ES-I3 (cell line): ENCODE measurements around the gene TK1.
A peak's percentile ranks its signal among the peaks of the same experiment; 100 is the strongest.

Experiments
- H3K36me3 ChIP-seq: 2 replicates; pipeline ENCODE4 v1.6.1; 2013; ENCODE audit warnings: mild to moderate bottlenecking, low read length, control low read depth, moderate library complexity; ENCODE audit not compliant: insufficient read depth
- H3K4me1 ChIP-seq: 2 replicates; pipeline ENCODE4 v1.6.1; 2013; ENCODE audit warnings: mild to moderate bottlenecking, control low read depth, low read length; ENCODE audit not compliant: insufficient read depth
- H3K9ac ChIP-seq: 2 replicates; pipeline ENCODE4 v1.6.1; 2013; ENCODE audit warnings: low read depth, mild to moderate bottlenecking, low read length, moderate library complexity
- H3K9me3 ChIP-seq: 2 replicates; pipeline ENCODE4 v1.6.1; 2013; ENCODE audit warnings: mild to moderate bottlenecking, low read length, moderate library complexity; ENCODE audit not compliant: control insufficient read depth, insufficient read depth

TK1 gene

GRCh38 chr17:78226055-78226758 is 39.4 kb upstream of the TK1 start:
- H3K9me3 ChIP-seq = no peaks in the 10 kb centered on the region; the same call in 1 of the 2 replicates
- H3K4me1 ChIP-seq = no peaks in the 10 kb centered on the region; the same call in 1 of the 2 replicates
- H3K36me3 ChIP-seq = peaks cover 7% of the 10 kb centered on the region
- no peak overlapping the region for H3K9ac ChIP-seq

- Histone ChIP-seq H3K9ac (no peak overlapping the region), H3K36me3 (peaks cover 14% of the 10 kb centered on the region), H3K9me3 (no peaks in the 10 kb centered on the region; the same call in 1 of the 2 replicates), H3K4me1 (no peaks in the 10 kb centered on the region; the same call in 1 of the 2 replicates)
These were observed 38.4 kb upstream of the TK1 start for GRCh38 chr17:78225088-78225865.

- Histone ChIP-seq H3K9me3 (no peaks in the 10 kb centered on the region; the same call in 1 of the 2 replicates), H3K4me1 (peaks cover 3% of the 10 kb centered on the region; the same call in 1 of the 2 replicates), H3K9ac (no peak overlapping the region), H3K36me3 (peaks cover 14% of the 10 kb centered on the region)
These were observed 37.6 kb upstream of the TK1 start for GRCh38 chr17:78224231-78225087.

DNA sequence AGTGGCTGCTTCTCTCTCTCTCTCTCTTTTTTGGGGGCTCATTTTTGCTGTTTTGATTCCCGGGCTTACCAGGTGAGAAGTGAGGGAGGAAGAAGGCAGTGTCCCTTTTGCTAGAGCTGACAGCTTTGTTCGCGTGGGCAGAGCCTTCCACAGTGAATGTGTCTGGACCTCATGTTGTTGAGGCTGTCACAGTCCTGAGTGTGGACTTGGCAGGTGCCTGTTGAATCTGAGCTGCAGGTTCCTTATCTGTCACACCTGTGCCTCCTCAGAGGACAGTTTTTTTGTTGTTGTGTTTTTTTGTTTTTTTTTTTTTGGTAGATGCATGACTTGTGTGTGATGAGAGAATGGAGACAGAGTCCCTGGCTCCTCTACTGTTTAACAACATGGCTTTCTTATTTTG is 36.9 kb upstream of the TK1 start:
- Histone ChIP-seq H3K9ac (no peak overlapping the region), H3K4me1 (peaks cover 6% of the 10 kb centered on the region; the same call in 1 of the 2 replicates), H3K9me3 (no peaks in the 10 kb centered on the region; the same call in 1 of the 2 replicates), H3K36me3 (peaks cover 14% of the 10 kb centered on the region)

DNA sequence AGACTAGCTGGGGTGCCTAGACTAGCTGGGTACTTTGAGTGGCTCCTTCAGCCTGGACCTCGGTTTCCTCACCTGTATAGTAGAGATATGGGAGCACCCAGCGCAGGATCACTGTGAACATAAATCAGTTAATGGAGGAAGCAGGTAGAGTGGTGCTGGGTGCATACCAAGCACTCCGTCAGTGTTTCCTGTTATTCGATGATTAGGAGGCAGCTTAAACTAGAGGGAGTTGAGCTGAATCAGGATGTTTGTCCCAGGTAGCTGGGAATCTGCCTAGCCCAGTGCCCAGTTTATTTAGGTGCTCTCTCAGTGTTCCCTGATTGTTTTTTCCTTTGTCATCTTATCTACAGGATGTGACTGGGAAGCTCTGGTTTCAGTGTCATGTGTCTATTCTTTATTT is 36.2 kb upstream of the TK1 start:
- peaks cover 6% of the 10 kb centered on the region; the same call in 1 of the 2 replicates for H3K4me1 ChIP-seq
- no peak overlapping the region for H3K9ac ChIP-seq
- peaks cover 14% of the 10 kb centered on the region for H3K36me3 ChIP-seq
- H3K9me3 ChIP-seq = no peaks in the 10 kb centered on the region; the same call in 1 of the 2 replicates

DNA sequence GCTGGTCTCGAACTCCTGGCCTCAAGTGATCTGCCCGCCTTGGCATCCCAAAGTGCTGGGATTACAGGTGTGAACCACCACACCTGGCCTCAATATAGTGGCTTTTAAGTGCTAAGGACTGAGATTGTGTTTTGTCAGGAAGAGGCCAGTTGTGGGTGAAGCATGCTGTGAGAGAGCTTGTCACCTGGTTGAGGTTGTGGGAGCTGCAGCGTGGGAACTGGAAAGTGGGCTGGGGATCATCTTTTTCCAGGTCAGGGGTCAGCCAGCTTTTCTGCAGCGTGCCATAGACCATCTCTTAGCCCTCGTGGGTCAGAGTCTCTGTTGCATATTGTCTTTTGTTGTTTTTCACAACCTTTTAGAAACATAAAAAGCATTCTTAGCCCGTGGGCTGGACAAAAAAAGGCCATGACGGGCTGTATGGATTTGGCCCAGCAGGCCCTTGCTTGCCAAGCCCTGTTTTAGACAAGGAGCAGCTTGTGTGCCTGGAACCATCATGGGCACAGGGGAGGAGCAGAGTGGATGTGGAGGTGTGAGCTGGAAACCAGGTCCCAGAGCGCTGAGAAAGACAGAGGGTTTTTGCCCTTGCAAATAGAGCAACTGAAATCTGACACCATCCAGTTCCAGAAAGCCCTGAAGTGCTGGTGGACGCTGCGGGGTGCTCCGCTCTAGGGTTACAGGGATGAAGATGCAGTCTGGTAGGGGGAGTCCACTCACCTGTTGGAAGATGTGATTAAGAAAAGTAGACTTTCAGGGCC is 32.7 kb upstream of the TK1 start:
- Histone ChIP-seq H3K4me1 (peaks cover 6% of the 10 kb centered on the region; the same call in 1 of the 2 replicates), H3K9me3 (no peaks in the 10 kb centered on the region; the same call in 1 of the 2 replicates), H3K36me3 (peaks cover 28% of the 10 kb centered on the region), H3K9ac (no peak overlapping the region)

GRCh38 chr17:78214706-78215061 is 27.8 kb upstream of the TK1 start:
- Histone ChIP-seq H3K9me3 (no peaks in the 10 kb centered on the region), H3K4me1 (peaks cover 4% of the 10 kb centered on the region; the same call in 1 of the 2 replicates), H3K9ac (peak overlapping the region; percentile 79), H3K36me3 (peaks cover 14% of the 10 kb centered on the region; the same call in 1 of the 2 replicates)

GRCh38 chr17:78214016-78214705 is 27.3 kb upstream of the TK1 start, which contains the start of gene BIRC5:
BIRC5 (plus strand) TSS chr17:78214253; CDS start chr17:78214317, 64 bp downstream.
- no peaks in the 10 kb centered on the region for H3K4me1 ChIP-seq
- H3K36me3 ChIP-seq = peaks cover 14% of the 10 kb centered on the region; the same call in 1 of the 2 replicates
- peak within 1 kb of the TSS; percentile 79 for H3K9ac ChIP-seq
- H3K9me3 ChIP-seq = no peaks in the 10 kb centered on the region

GRCh38 chr17:78211032-78211431 is 24.2 kb upstream of the TK1 start:
- Histone ChIP-seq H3K9me3 (no peaks in the 10 kb centered on the region), H3K9ac (no peak overlapping the region), H3K4me1 (no peaks in the 10 kb centered on the region), H3K36me3 (0 out of 2 replicates have a peak, but pooled peaks cover 6% of the 10 kb centered on the region)

DNA sequence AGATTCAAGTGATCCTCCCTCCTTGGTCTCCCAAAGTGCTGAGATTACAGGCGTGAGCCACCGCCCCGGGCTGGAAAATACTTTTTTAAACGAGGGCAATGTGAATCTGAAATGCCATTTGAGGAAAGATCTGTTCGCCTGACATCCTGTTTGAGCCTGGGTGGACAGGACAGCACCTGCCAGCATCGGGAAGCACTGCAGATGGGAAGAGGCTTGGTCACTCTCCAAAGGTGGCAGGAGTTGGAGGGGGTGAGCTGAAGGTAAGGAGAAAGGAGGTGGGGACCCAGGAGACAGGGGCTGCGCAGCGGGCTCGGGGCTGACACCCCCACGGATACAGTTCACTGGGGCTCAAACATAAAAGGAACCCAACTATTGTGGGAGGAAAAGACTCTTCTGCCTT is 23.3 kb upstream of the TK1 start:
- H3K9ac ChIP-seq = no peak overlapping the region
- 0 out of 2 replicates have a peak, but pooled peaks cover 2% of the 10 kb centered on the region for H3K36me3 ChIP-seq
- H3K4me1 ChIP-seq = no peaks in the 10 kb centered on the region
- no peaks in the 10 kb centered on the region for H3K9me3 ChIP-seq

DNA sequence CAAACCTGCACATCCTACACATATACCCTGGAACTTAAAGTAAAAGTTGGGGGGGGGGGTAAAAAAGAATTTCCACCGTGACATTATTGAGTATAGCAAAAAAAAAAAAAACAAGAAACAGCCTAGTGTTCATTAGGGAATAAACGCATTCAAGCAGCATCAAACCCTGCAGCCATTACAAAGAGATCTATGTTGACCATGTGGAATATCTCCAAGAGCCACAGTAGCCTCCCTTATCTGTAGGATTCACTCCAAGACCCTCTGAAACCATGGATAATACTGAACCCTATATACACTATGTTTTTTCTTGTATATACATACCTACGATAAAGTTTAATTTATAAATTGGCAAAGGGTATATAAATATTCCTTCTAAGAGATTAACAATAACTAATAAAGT is 21.6 kb upstream of the TK1 start:
- Histone ChIP-seq H3K36me3 (0 out of 2 replicates have a peak, but pooled peaks cover 2% of the 10 kb centered on the region), H3K9ac (no peak overlapping the region), H3K4me1 (no peaks in the 10 kb centered on the region), H3K9me3 (no peaks in the 10 kb centered on the region)

GRCh38 chr17:78206298-78206697 is 19.4 kb upstream of the TK1 start:
- H3K9ac ChIP-seq = no peak overlapping the region
- H3K9me3 ChIP-seq = no peaks in the 10 kb centered on the region
- H3K4me1 ChIP-seq = no peaks in the 10 kb centered on the region
- H3K36me3 ChIP-seq = 0 out of 2 replicates have a peak, but pooled peaks cover 2% of the 10 kb centered on the region
